ENCODE results near the gene CFAP73. TPM values are rescaled to one million over a fixed set of nuclear protein-coding genes. Genes with fewer than 3 reads are reported as not detected.

Gene CFAP73
- polyA plus RNA-seq, 3 donors, result 0.14 TPM; not detected in 2

DNA sequence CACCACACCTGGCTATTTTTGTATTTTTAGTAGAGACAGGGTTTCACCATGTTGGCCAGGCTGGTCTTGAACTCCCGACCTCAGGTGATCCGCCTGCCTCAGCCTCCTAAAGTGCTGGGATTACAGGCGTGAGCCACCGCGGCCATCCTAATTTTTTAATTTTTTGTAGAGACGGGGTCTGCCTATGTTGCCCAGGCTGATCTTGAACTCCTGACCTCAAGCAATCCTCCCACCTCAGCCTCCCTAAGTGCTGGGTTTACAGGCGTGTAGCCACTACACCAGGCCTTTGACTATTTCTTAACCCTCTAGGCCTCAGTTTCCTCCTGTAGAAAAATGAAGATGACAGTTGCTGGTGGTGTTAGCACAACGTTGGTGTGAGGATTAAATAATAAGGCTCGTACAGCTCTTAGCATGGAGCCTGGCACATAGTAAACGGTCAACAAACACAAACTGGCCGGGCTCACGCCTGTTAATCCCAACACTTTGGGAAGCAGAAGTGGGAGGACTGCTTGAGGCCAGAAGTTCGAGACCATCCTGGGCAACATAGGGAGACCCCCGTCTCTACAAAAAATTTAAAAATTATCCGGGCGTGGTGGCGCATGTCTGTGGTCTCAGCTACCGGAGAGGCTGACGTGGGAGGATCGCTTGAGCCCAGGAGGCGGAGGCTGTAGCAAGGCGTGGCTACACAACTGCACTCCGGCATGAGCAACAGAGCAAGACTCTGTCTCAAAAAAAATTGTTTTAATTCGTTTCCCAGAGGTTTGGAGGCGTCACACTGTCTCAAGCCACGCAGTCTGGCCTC is 34.8 kb downstream of the CFAP73 start:
- no peaks in the 10 kb centered on the region for H3K27me3 ChIP-seq (ENCODE audit: control insufficient read depth in 2 of 2, insufficient read depth in 2 of 2, low read length in 2 of 2)
- H3K9me3 ChIP-seq (replicated peaks in 1 of 2; ENCODE audit: control insufficient read depth in 1 of 2, insufficient read depth in 1 of 2, low read length in 2 of 2), result no peaks in the 10 kb centered on the region
- TF ChIP-seq, protein P1, sequence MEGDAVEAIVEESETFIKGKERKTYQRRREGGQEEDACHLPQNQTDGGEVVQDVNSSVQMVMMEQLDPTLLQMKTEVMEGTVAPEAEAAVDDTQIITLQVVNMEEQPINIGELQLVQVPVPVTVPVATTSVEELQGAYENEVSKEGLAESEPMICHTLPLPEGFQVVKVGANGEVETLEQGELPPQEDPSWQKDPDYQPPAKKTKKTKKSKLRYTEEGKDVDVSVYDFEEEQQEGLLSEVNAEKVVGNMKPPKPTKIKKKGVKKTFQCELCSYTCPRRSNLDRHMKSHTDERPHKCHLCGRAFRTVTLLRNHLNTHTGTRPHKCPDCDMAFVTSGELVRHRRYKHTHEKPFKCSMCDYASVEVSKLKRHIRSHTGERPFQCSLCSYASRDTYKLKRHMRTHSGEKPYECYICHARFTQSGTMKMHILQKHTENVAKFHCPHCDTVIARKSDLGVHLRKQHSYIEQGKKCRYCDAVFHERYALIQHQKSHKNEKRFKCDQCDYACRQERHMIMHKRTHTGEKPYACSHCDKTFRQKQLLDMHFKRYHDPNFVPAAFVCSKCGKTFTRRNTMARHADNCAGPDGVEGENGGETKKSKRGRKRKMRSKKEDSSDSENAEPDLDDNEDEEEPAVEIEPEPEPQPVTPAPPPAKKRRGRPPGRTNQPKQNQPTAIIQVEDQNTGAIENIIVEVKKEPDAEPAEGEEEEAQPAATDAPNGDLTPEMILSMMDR (IDR thresholded peaks at IDR 0.05), result no peak
- H2AFZ ChIP-seq (ENCODE audit: insufficient read depth, low read depth, low read length, poor library complexity, severe bottlenecking), result peak overlapping the region; percentile 99
- no peak for DNase-seq
- H3K4me3 Mint-ChIP-seq, result peak overlapping the region; percentile 90 to 96
- peaks cover 0 to 2% (median 0%) of the 10 kb centered on the region in 7 donors for H3K9me3 Mint-ChIP-seq
- H3K79me2 ChIP-seq (ENCODE audit: insufficient read depth, low read length), result peaks cover 69% of the 10 kb centered on the region
- peak overlapping the region; percentile 77 to 94 (median 83) for H3K4me3 ChIP-seq (replicated peaks in 1 of 3; ENCODE audit: low read depth in 2 of 3, low read length in 3 of 3)
- peaks cover 18 to 34% of the 10 kb centered on the region in 2 donors for H3K4me1 ChIP-seq (ENCODE audit: control insufficient read depth in 1 of 2, insufficient read depth in 2 of 2, low read length in 2 of 2)
- peaks cover 0 to 3% (median 0%) of the 10 kb centered on the region in 3 donors for H3K27me3 Mint-ChIP-seq (ENCODE audit: low read depth in 3 of 3)
- H3K9ac ChIP-seq (ENCODE audit: insufficient read depth, low read length, poor library complexity, severe bottlenecking), result peak overlapping the region; percentile 99
- peak overlapping the region; percentile 94 for H3K4me2 ChIP-seq (replicated peaks; ENCODE audit: extremely low read depth, low read length, poor library complexity, severe bottlenecking)
- H4K20me1 ChIP-seq (ENCODE audit: insufficient read depth, low read length), result peaks cover 36% of the 10 kb centered on the region
- WGBS (ENCODE audit: insufficient coverage), result 10% methylated on average over 17 of the region's 26 CpGs
- peak overlapping the region; percentile 82 to 98 for H3K27ac ChIP-seq (ENCODE audit: low read depth in 1 of 2, low read length in 2 of 2)
- H3K36me3 Mint-ChIP-seq, result peaks cover 32 to 46% of the 10 kb centered on the region in 2 donors
- peaks cover 30% of the 10 kb centered on the region for H3K4me1 Mint-ChIP-seq
- H3K27ac Mint-ChIP-seq, result peak overlapping the region; percentile 83 to 91 (median 89)
- intact Hi-C loops (cut with micrococcal nuclease), result loop anchor here in 1 of 2 donors (10.0 kb wide), 1 partner anchor 279 kb away; the partner anchor contains the start of gene OAS1
- peaks cover 25 to 30% of the 10 kb centered on the region in 2 donors for H3K36me3 ChIP-seq (replicated peaks in 1 of 2; ENCODE audit: control insufficient read depth in 1 of 2, insufficient read depth in 2 of 2, low read length in 2 of 2)

DNA sequence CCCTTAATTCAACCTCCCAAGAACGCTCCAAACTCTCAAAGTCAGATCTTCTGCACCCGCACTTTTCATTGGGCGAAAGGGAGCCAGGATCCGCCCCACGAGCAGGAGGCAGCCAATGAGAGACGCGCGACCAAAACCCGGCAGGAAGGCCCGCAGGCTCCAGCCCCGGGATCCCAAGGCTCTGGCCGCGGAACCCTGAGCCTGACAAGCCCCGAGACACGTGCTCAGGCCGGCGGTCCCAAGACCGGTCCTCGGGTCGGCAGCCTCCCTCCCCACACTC is 35.3 kb downstream of the CFAP73 start:
- intact Hi-C loops (cut with micrococcal nuclease), result loop anchor here in 1 of 2 donors (10.0 kb wide), 1 partner anchor 280 kb away; the partner anchor contains the start of gene OAS1
- TF ChIP-seq, protein P1 (IDR thresholded peaks at IDR 0.05), result no peak
- H3K4me1 ChIP-seq (ENCODE audit: control insufficient read depth in 1 of 2, insufficient read depth in 2 of 2, low read length in 2 of 2), result peaks cover 18 to 34% of the 10 kb centered on the region in 2 donors
- Mint-ChIP-seq H3K4me1 (peaks cover 30% of the 10 kb centered on the region), H3K27ac (peak overlapping the region; percentile 83 to 91 (median 89)), H3K36me3 (peaks cover 30 to 46% of the 10 kb centered on the region in 2 donors), H3K9me3 (peaks cover 0 to 2% (median 0%) of the 10 kb centered on the region in 7 donors), H3K4me3 (peak overlapping the region; percentile 90 to 96), H3K27me3 (ENCODE audit: low read depth in 3 of 3) (peaks cover 0 to 3% (median 0%) of the 10 kb centered on the region in 3 donors)
- H4K20me1 ChIP-seq (ENCODE audit: insufficient read depth, low read length), result peaks cover 32% of the 10 kb centered on the region
- H2AFZ ChIP-seq (ENCODE audit: insufficient read depth, low read depth, low read length, poor library complexity, severe bottlenecking), result peak overlapping the region; percentile 99
- no peaks in the 10 kb centered on the region for H3K27me3 ChIP-seq (ENCODE audit: control insufficient read depth in 2 of 2, insufficient read depth in 2 of 2, low read length in 2 of 2)
- H3K27ac ChIP-seq (ENCODE audit: low read depth in 1 of 2, low read length in 2 of 2), result peak overlapping the region; percentile 82 to 98
- no peaks in the 10 kb centered on the region for H3K9me3 ChIP-seq (replicated peaks in 1 of 2; ENCODE audit: control insufficient read depth in 1 of 2, insufficient read depth in 1 of 2, low read length in 2 of 2)
- H3K79me2 ChIP-seq (ENCODE audit: insufficient read depth, low read length), result peaks cover 69% of the 10 kb centered on the region
- WGBS (ENCODE audit: insufficient coverage), result 0% methylated on average over 20 of the region's 20 CpGs
- DNase-seq, result peak; percentile 82 to 84 (median 83)
- H3K4me2 ChIP-seq (replicated peaks; ENCODE audit: extremely low read depth, low read length, poor library complexity, severe bottlenecking), result peak overlapping the region; percentile 94
- H3K9ac ChIP-seq (ENCODE audit: insufficient read depth, low read length, poor library complexity, severe bottlenecking), result peak overlapping the region; percentile 99
- peak overlapping the region; percentile 77 to 94 (median 83) for H3K4me3 ChIP-seq (replicated peaks in 1 of 3; ENCODE audit: low read depth in 2 of 3, low read length in 3 of 3)
- peaks cover 19 to 28% of the 10 kb centered on the region in 2 donors for H3K36me3 ChIP-seq (replicated peaks in 1 of 2; ENCODE audit: control insufficient read depth in 1 of 2, insufficient read depth in 2 of 2, low read length in 2 of 2)

All from CD14-positive monocyte (primary cell).